Activated CD4-positive, alpha-beta T cell treated with anti-CD3 and anti-CD28 coated beads for 24 hours (primary cell): ENCODE data around the gene TUBA1C.
"Not testable (repeated sequence)": the region's sequence is repeated elsewhere in the genome, so short reads cannot be mapped to it uniquely, and the experiment has no call there.

Experiments
- DNase-seq, 2 donors: peaks; one replicate each; pipeline ENCODE4 v3.0.0-alpha.2; 2020; ENCODE audit warnings: low read depth in 2 of 2

TUBA1C gene

GRCh38 chr12:49255857-49256637 lies 8.8 kb upstream of the TUBA1C start:
- no peak for DNase-seq

GRCh38 chr12:49257508-49258184 lies 7.2 kb upstream of the TUBA1C start:
- DNase-seq = not testable (repeated sequence)

- DNase-seq = no peak
Measured at GRCh38 chr12:49259452-49259851, 5.4 kb upstream of the TUBA1C start.

- no peak for DNase-seq
Measured at GRCh38 chr12:49260166-49260565, 4.7 kb upstream of the TUBA1C start.

GRCh38 chr12:49260571-49261363 lies 4.1 kb upstream of the TUBA1C start:
- DNase-seq = no peak

- DNase-seq = no peak
Measured at GRCh38 chr12:49261721-49262120, 3.2 kb upstream of the TUBA1C start.

- no peak for DNase-seq
Measured at GRCh38 chr12:49263400-49263763, 1.5 kb upstream of the TUBA1C start.

- DNase-seq = no peak
Measured at GRCh38 chr12:49264466-49264872, 413 bp upstream of the TUBA1C start.

GRCh38 chr12:49269191-49269590 lies 4.3 kb downstream of the TUBA1C start:
- not testable (repeated sequence) for DNase-seq

GRCh38 chr12:49272790-49273725 lies 8.2 kb downstream of the TUBA1C start:
- no peak for DNase-seq

- no peak for DNase-seq
Measured at GRCh38 chr12:49273726-49274395, 9.0 kb downstream of the TUBA1C start.

- DNase-seq = no peak
Measured at GRCh38 chr12:49274396-49275069, 9.7 kb downstream of the TUBA1C start.

- DNase-seq = no peak
Measured at GRCh38 chr12:49276304-49277290, 11.7 kb downstream of the TUBA1C start.

GRCh38 chr12:49277466-49277865 lies 12.6 kb downstream of the TUBA1C start:
- no peak for DNase-seq

GRCh38 chr12:49279706-49280159 lies 14.9 kb downstream of the TUBA1C start:
- no peak for DNase-seq

- DNase-seq = not testable (repeated sequence)
Measured at GRCh38 chr12:49280545-49280944, 15.7 kb downstream of the TUBA1C start.

- DNase-seq = no peak
Measured at GRCh38 chr12:49282302-49282701, 17.4 kb downstream of the TUBA1C start.

- DNase-seq = not testable (repeated sequence)
Measured at GRCh38 chr12:49282740-49283375, 18.0 kb downstream of the TUBA1C start.
